Hematopoietic multipotent progenitor cell treated with erythropoietin and hydrocortisone succinate and interleukin-3 and kit ligand, for 6 days (in vitro differentiated cells): ENCODE measurements around the gene SEMA3E.
"Not testable (repeated sequence)": the region's sequence is repeated elsewhere in the genome, so short reads cannot be mapped to it uniquely, and the experiment has no call there.

Experiments
- DNase-seq: peaks from one replicate; pipeline ENCODE4 v3.0.0-alpha.2; 2015

Gene SEMA3E

DNA sequence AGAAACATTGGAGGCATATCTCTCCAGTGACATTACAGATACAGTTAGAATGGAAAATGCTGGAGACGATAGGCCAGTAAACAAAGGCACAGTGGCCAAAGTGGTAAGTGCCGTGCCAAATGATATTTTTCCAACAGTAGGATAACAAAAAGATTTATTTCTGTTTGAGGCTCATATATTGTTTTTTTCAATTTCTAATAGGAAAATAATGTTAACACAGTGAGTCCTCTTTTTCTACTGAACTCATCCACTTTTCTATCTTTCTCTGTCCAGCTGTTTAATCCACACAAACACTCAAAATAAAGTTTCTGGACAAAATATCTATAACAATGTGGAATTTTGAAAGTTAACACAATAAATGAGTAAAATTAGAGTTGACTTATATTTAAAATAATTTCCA, 201.3 kb downstream of the SEMA3E start:
- no peak for DNase-seq

GRCh38 chr7:83446102-83446669, 202.8 kb downstream of the SEMA3E start:
- DNase-seq: no peak

- no peak for DNase-seq
These were observed 206.0 kb downstream of the SEMA3E start for GRCh38 chr7:83442911-83443310.

DNA sequence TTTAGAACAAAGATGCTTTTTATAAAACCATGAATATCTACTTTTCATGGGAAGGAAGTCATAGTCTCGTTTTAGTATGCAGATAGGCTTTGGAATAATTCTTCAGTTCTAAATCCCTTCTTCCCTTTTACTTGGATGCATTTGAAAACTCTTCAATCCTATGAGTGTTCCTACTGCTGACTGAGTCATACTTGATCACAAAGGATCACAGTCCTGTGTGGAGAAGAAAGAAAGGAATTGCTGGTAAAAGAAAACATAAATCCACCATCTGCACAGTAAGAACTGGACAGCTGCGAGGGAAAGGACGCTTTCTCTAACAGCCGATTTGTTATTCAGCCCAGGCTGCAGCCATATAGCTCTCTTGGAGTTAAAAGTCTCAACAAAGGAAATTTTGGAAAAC, 209.9 kb downstream of the SEMA3E start:
- DNase-seq: no peak

GRCh38 chr7:83430289-83430688, 218.7 kb downstream of the SEMA3E start:
- not testable (repeated sequence) for DNase-seq

GRCh38 chr7:83429493-83429892, 219.4 kb downstream of the SEMA3E start:
- DNase-seq: no peak

GRCh38 chr7:83427884-83428283, 221.1 kb downstream of the SEMA3E start:
- DNase-seq: no peak

- no peak for DNase-seq
These were observed 222.6 kb downstream of the SEMA3E start for GRCh38 chr7:83426325-83426724.

DNA sequence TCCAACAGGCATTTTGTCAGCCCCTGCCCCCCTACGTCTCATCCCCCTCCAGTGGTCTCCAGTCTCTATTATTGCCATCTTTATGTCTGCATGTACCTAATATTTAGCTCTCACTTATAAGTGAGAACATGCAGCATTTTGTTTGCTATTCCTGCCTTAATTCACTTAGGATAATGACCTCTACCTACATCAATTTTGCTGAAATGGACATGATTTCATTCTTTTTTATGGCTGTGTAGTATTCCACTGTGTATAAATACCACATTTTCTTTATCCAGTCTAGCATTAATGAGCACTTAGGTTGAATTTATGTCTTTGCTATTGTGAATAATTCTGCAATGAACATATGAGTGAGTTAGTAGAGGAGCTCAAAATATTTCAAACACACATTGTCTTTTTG, 229.9 kb downstream of the SEMA3E start:
- DNase-seq: no peak

GRCh38 chr7:83415840-83416239, 233.1 kb downstream of the SEMA3E start:
- DNase-seq: no peak

DNA sequence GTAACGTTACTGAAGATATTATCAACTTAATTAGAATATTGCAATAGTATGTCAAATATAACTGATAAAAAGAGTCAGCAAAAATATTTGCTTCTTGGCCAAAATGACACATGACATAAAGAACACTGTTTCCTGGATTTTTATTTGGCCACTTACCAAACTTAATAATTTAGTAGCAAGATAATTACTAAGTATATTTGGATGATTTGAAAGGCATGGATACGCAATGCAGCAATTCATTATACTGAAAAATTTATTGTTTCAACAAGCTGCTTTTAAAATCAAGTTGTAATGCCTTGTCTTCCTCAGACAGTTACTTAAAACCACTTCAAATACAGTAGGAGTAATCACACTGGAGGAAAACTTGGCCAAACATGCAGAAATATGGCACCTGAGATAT, 234.0 kb downstream of the SEMA3E start:
- no peak for DNase-seq

GRCh38 chr7:83413831-83414230, 235.1 kb downstream of the SEMA3E start:
- DNase-seq: peak; percentile 11

DNA sequence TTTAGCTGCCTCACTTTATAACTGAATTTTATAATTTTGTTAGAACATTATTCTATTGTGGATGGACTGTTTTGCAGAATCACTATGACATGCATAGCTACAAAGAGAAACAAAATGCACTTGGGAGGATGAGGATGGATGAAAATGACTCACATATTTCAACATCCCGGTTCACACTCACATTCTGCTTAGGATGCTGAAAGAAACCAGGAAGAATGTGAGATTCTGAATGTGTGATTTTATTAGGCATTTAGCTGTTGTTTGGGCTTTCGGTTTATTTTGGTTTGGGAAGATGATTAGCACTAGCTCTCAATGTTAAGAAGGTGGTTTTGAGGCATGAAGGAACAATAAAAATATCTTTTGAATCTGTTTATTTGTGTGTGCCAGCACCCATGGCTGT, 235.5 kb downstream of the SEMA3E start:
- no peak for DNase-seq

GRCh38 chr7:83410989-83411591, 237.8 kb downstream of the SEMA3E start:
- peak; percentile 75 for DNase-seq

DNA sequence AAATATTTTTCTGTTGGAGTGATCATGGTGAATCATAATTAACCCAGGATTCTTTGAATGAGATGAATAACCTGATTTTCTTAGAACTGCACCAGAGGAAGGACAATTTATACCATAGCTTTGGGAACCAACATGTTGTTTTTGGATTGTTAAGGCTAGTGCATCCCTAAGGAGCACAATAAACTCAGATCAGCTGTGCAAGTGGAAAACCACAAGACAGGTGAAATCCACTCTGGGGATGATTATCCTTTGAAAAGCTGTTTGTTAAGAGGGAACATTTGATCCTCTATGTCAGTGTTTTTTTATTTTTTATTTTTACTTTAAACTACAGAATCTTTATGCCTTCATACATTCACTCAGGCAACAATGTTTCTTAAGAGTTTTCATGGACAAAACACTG, 254.2 kb downstream of the SEMA3E start:
- DNase-seq: no peak

- DNase-seq: no peak
These were observed 260.5 kb downstream of the SEMA3E start for GRCh38 chr7:83388436-83388835.

- no peak for DNase-seq
These were observed 282.3 kb downstream of the SEMA3E start for GRCh38 chr7:83366629-83367028.

- no peak for DNase-seq
These were observed 283.2 kb downstream of the SEMA3E start for GRCh38 chr7:83365746-83366145.

DNA sequence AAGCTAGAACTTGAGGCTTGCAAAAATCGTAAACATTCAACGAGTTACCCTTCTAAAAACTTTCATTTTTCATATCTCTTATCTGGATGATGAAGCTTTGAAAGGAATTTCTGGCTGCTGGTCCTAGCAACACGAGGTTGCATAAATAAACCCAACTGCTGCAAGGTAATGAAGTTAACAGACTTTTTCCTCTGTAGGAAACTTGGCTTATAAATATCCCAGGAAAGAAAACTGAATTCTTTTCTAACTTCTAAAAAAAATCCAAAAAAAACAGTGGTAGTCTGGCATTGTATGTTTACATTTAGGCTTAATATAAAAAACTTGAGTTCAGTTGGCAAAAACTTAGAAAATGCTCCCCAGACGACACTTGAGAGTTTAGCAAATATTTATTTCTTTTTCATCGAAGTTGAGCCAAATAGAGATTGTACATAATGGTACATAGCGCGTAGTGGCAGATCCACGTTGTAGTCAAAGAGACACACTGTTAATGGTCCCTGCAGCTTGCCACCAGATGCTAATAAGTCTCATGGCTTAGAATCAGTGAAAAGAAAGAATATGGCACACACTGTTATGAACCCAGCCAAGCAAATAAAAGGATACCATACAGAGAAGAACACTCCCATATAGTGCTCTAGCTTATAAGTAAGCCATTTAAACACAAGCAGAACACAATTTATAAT, 285.9 kb downstream of the SEMA3E start:
- no peak for DNase-seq

GRCh38 chr7:83359108-83359507, 289.8 kb downstream of the SEMA3E start:
- DNase-seq: no peak

GRCh38 chr7:83355143-83355542, 293.8 kb downstream of the SEMA3E start:
- no peak for DNase-seq

DNA sequence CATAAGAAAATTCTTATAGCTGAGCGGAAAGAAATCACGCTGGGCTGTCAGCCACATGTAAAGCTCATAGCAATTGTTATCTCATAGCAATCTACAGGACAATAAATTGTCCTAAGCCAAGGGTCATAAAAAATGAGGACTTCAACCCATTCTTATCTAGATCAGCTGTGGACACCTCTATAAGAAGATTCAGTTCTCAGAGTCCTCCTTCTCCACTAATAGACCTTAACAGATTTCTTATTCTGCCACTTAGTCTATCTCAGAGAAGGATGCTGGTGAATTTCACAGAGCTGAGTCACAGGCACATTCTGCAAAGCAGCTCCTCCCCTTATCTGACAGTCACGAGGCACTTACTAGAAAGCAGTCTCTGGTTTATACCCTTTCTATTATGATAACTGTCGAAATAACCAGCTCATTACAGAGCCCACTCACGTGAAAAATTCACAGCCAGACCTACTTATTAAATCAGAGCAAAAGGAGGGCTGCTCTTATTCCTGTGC, 300.9 kb downstream of the SEMA3E start:
- DNase-seq: no peak

DNA sequence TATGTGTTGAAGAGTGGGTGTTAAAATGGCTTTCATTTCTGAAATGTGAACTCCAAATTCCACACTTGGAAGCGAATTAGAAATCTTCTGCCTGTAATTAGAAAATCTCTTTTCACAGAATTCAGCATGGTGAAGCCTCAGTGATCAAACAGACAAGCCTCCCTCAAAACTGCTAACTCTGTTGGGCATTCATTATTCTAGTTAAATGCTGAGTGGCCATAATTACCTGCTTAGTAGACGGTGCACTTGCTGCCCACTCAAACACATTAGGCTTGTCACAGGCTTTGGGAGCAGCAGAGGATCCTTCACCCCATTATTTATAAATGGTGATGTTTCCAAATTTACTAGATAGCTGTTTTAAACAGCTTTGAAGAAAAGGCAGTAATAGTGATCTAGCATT, 309.0 kb downstream of the SEMA3E start:
- DNase-seq: no peak

- DNase-seq: no peak
These were observed 310.5 kb downstream of the SEMA3E start for GRCh38 chr7:83338277-83338950.
